Gastrocnemius medialis (tissue), 4 donors: ENCODE results near the gene PDE6G.

Source experiments
- POLR2A ChIP-seq, 2 donors: fragments of 450-650 bp; IDR thresholded peaks; one replicate each; pipeline ENCODE4 v1.6.1; 2017; ENCODE audit warnings: antibody characterized with exemption in 2 of 2, mild to moderate bottlenecking in 2 of 2, moderate library complexity in 2 of 2
- TF ChIP-seq, protein P1 (sequence below), 5 experiments: fragments of 450-650 bp in 3 of 5; fragments of 200-600 bp in 2 of 5; sonication (generic) in 2 of 5; IDR thresholded peaks in 4 of 5; conservative IDR thresholded peaks in 1 of 5; 1 replicate in 4 of 5; 2 replicates in 1 of 5; pipeline ENCODE4 v1.5.1; 2016 to 2019; ENCODE audit warnings: antibody characterized with exemption in 5 of 5, mild to moderate bottlenecking in 3 of 5, moderate library complexity in 3 of 5

DNA sequence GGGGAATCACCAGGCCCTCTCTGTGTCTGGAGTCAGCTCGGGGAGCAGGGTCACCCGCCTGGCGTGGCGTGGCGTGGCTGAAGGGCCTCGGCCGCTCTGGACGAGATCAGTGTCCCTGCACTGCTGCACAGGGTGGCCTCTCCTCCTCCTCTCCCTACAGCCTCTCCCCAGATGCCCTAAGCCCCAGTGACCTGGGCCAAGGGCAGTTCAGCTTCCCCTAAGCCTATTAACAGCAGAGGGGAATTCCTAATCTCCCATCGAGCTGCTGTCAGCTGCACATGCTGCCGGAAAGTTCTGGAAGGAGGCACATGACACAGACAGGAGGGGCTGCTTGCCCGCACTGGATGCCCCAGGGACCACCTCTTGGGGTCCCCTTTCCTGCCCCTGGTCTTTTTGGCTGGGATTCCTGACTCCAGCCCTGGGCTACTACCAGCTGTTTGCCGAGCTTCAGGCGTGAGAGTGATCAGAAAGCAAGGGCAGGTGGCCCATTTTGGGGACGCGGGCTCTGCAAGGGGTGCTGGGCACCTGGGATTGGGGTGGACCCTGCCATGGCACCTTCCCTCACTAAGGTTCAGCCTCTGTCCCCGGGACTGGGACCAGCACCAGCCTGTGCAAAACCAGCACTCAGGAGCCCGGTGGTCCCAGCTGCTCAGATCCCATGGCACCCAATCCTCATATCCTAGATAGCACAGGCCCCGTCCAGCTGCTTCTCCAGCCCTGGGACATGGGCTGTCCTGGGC lies 794 bp downstream of the PDE6G start:
- TF ChIP-seq POLR2A (IDR thresholded peaks at IDR 0.05): no peak
- TF ChIP-seq, protein P1, sequence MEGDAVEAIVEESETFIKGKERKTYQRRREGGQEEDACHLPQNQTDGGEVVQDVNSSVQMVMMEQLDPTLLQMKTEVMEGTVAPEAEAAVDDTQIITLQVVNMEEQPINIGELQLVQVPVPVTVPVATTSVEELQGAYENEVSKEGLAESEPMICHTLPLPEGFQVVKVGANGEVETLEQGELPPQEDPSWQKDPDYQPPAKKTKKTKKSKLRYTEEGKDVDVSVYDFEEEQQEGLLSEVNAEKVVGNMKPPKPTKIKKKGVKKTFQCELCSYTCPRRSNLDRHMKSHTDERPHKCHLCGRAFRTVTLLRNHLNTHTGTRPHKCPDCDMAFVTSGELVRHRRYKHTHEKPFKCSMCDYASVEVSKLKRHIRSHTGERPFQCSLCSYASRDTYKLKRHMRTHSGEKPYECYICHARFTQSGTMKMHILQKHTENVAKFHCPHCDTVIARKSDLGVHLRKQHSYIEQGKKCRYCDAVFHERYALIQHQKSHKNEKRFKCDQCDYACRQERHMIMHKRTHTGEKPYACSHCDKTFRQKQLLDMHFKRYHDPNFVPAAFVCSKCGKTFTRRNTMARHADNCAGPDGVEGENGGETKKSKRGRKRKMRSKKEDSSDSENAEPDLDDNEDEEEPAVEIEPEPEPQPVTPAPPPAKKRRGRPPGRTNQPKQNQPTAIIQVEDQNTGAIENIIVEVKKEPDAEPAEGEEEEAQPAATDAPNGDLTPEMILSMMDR (IDR thresholded peaks at IDR 0.05 in 4 of 5, conservative IDR thresholded peaks at IDR 0.05 in 1 of 5): no peak
